Skeletal muscle satellite cell (primary cell): Measurements from ENCODE around the gene MRC2.
"Not testable (repeated sequence)": the region's sequence is repeated elsewhere in the genome, so short reads cannot be mapped to it uniquely, and the experiment has no call there.

Experiments used
- H3K27me3 ChIP-seq: 2 replicates; pipeline ENCODE4 v1.7.0; 2013; ENCODE audit warnings: low read length; ENCODE audit not compliant: control insufficient read depth, insufficient read depth
- H3K36me3 ChIP-seq: 2 replicates; pipeline ENCODE4 v1.7.0; 2013; ENCODE audit warnings: mild to moderate bottlenecking, control low read depth, low read length; ENCODE audit not compliant: insufficient read depth
- H3K4me1 ChIP-seq: 2 replicates; pipeline ENCODE4 v1.7.0; 2013; ENCODE audit warnings: low read length; ENCODE audit not compliant: control insufficient read depth, insufficient read depth
- H3K4me2 ChIP-seq: 2 replicates; pipeline ENCODE4 v1.7.0; 2013; ENCODE audit warnings: mild to moderate bottlenecking, low read length
- H3K4me3 ChIP-seq: 2 replicates; pipeline ENCODE4 v1.7.0; 2013; ENCODE audit warnings: low read length
- H3K9ac ChIP-seq: 2 replicates; pipeline ENCODE4 v1.7.0; 2013; ENCODE audit warnings: mild to moderate bottlenecking, low read depth, low read length, moderate library complexity
- H3K9me3 ChIP-seq: replicated peaks from 2 replicates; pipeline ENCODE4 v1.7.0; 2013; ENCODE audit warnings: mild to moderate bottlenecking, control low read depth, low read length

MRC2 gene

DNA sequence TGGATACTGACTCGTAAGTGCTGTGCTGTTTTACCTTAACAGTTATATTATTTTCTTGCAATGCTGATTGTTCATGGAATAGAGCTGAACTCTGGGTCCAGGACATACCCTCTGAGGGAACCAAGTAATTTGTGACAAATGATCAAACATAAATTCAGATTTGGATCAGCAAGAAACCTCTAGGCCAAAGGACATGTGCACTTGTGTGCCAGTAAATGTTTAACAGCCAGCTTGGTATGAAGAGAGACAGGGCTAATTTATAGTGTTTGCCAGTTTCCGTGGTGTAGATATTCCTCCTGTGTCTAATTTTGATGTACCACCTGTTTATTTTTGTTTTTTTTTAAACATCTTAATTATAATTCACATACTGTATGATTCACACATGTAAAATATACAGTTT, 30.8 kb upstream of the MRC2 start:
- peaks cover 19% of the 10 kb centered on the region for H3K4me1 ChIP-seq
- no peak overlapping the region for H3K9ac ChIP-seq
- H3K27me3 ChIP-seq, result no peaks in the 10 kb centered on the region
- no peaks in the 10 kb centered on the region for H3K9me3 ChIP-seq
- peaks cover 50% of the 10 kb centered on the region for H3K36me3 ChIP-seq
- H3K4me2 ChIP-seq, result no peak overlapping the region
- H3K4me3 ChIP-seq, result no peak overlapping the region

- Histone ChIP-seq H3K4me1 (peaks cover 15% of the 10 kb centered on the region), H3K9me3 (no peaks in the 10 kb centered on the region), H3K27me3 (no peaks in the 10 kb centered on the region), H3K36me3 (peaks cover 52% of the 10 kb centered on the region), H3K4me2 (no peak overlapping the region), H3K9ac (no peak overlapping the region), H3K4me3 (no peak overlapping the region)
Measured at GRCh38 chr17:62597150-62597549, 30.3 kb upstream of the MRC2 start.

DNA sequence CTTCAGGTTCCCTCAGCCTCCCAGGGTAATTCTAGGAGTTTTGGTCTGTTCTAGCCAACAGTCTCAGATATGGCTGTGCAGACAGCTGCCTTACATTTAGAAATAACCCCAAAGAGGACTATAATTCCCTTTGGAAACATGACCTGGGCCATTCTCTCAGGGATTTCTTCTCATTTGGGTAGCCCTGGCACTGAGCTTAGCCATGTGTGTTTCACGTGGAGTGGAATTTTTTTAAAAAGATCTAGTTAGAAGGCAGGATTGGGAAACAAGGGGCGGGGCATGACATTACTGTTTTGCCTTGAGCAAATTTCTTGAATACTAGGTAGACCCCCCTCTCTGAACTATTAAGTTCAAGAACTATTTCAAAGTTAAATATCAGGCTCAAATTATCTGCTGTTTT, 29.6 kb upstream of the MRC2 start:
- Histone ChIP-seq H3K9me3 (no peaks in the 10 kb centered on the region), H3K36me3 (peaks cover 53% of the 10 kb centered on the region), H3K9ac (no peak overlapping the region)

DNA sequence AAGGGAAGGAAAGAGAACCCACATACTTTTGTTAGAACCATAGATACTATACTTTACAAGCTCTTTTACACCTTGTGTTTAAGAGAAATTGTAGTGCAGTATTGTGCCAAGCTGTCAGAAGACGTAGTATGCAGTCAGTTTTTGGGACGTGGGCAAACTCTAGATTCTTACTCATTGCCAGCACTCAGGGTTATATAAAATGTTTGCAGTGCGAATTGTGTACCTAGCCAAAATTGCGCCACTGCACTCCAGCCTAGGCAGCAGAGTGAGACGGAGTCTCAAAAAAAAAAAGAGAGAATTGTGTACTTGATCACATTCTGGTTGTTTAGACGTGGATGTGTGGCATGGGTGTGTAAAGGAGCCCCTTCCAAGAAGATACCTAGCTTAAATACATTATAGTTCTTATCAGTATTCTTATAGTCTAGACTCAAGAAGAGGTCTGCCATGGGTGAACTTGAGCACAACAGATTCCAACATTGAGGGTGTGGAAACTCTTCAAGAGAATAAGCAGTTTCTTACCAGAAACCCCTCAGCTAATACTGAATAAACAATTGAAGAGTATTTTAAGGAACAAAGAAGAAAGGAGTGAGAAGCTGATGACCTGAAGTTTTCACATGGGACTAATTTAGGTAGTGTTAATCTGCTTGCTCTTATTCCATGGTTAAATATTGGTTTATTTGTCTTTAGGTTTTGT, 27.4 kb upstream of the MRC2 start:
- Histone ChIP-seq H3K4me3 (no peak overlapping the region), H3K4me2 (no peak overlapping the region), H3K36me3 (peaks cover 58% of the 10 kb centered on the region), H3K27me3 (no peaks in the 10 kb centered on the region), H3K4me1 (peaks cover 3% of the 10 kb centered on the region), H3K9me3 (no peaks in the 10 kb centered on the region), H3K9ac (no peak overlapping the region)

More for the DNA sequence above, 29.6 kb upstream of the MRC2 start:
- H3K4me1 ChIP-seq, result peaks cover 7% of the 10 kb centered on the region
- no peak overlapping the region for H3K4me3 ChIP-seq
- H3K4me2 ChIP-seq, result no peak overlapping the region
- no peaks in the 10 kb centered on the region for H3K27me3 ChIP-seq

- H3K4me2 ChIP-seq, result no peak overlapping the region
- H3K9ac ChIP-seq, result no peak overlapping the region
- no peaks in the 10 kb centered on the region for H3K27me3 ChIP-seq
- peaks cover 3% of the 10 kb centered on the region for H3K4me1 ChIP-seq
- H3K4me3 ChIP-seq, result no peak overlapping the region
- peaks cover 55% of the 10 kb centered on the region for H3K36me3 ChIP-seq
- H3K9me3 ChIP-seq, result no peaks in the 10 kb centered on the region
Measured at GRCh38 chr17:62600805-62601204, 26.7 kb upstream of the MRC2 start.

GRCh38 chr17:62601471-62601870, 26.0 kb upstream of the MRC2 start:
- Histone ChIP-seq H3K9me3 (no peaks in the 10 kb centered on the region), H3K4me3 (no peak overlapping the region), H3K36me3 (peaks cover 54% of the 10 kb centered on the region), H3K9ac (no peak overlapping the region), H3K27me3 (no peaks in the 10 kb centered on the region), H3K4me1 (peaks cover 3% of the 10 kb centered on the region), H3K4me2 (no peak overlapping the region)

DNA sequence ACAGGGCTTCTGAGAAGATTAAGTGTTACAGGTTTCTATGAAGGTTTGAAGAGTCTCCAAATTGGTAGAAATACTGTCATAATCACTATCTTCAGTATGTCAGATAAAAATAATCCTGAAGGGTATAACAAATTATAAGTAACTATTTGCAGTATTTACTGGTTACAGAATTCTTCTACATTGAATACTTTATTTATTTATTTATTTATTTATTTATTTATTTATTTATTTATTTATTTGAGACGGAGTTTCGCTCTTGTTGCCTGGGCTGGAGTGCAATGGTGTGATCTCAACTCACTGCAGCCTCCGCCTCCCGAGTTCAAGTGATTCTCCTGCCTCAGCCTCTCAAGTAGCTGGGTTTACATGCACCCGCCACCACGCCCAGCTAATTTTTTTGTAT, 23.7 kb upstream of the MRC2 start:
- H3K9me3 ChIP-seq, H3K27me3 ChIP-seq, H3K4me1 ChIP-seq, H3K4me2 ChIP-seq, H3K4me3 ChIP-seq, H3K9ac ChIP-seq: not testable (repeated sequence)
- H3K36me3 ChIP-seq, result peaks cover 58% of the 10 kb centered on the region

DNA sequence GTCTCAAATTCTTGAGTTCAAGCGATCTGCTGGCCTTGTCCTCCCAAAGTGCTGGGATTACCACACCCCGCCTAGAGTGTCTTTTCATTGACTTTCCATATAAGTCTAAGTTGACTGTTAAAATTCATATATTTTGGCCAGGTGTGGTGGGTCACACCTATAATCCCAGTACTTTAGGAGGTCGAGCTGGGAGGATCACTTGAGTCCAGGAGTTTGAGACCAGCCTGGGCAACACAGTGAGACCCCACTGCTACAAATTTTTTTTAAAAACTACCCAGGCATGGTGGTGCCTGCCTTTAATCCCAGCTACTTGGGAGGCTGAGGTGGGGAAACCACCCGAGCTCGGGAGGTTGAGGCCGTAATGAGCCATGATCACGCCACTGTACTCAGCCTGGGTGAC, 21.9 kb upstream of the MRC2 start:
- Histone ChIP-seq H3K27me3 (no peaks in the 10 kb centered on the region), H3K4me3 (no peak overlapping the region), H3K9me3 (no peaks in the 10 kb centered on the region), H3K9ac (no peak overlapping the region), H3K4me1 (no peaks in the 10 kb centered on the region), H3K36me3 (peaks cover 61% of the 10 kb centered on the region), H3K4me2 (no peak overlapping the region)

- H3K4me3 ChIP-seq, result no peak overlapping the region
- no peak overlapping the region for H3K4me2 ChIP-seq
- no peak overlapping the region for H3K9ac ChIP-seq
- no peaks in the 10 kb centered on the region for H3K27me3 ChIP-seq
- peaks cover 71% of the 10 kb centered on the region for H3K36me3 ChIP-seq
- H3K9me3 ChIP-seq, result no peaks in the 10 kb centered on the region
- H3K4me1 ChIP-seq, result peaks cover 4% of the 10 kb centered on the region
Measured at GRCh38 chr17:62611292-62611691, 16.2 kb upstream of the MRC2 start.

- Histone ChIP-seq H3K9ac (no peak overlapping the region), H3K4me1 (peaks cover 4% of the 10 kb centered on the region), H3K4me3 (no peak overlapping the region)
Measured at GRCh38 chr17:62611728-62612127, 15.7 kb upstream of the MRC2 start.

GRCh38 chr17:62612289-62612688, 15.2 kb upstream of the MRC2 start:
- not testable (repeated sequence) for H3K4me1 ChIP-seq, H3K4me2 ChIP-seq, H3K27me3 ChIP-seq, H3K9me3 ChIP-seq, H3K9ac ChIP-seq, H3K4me3 ChIP-seq
- peaks cover 64% of the 10 kb centered on the region for H3K36me3 ChIP-seq

More at GRCh38 chr17:62611728-62612127, 15.7 kb upstream of the MRC2 start:
- peaks cover 68% of the 10 kb centered on the region for H3K36me3 ChIP-seq
- H3K9me3 ChIP-seq, result no peaks in the 10 kb centered on the region
- no peaks in the 10 kb centered on the region for H3K27me3 ChIP-seq
- no peak overlapping the region for H3K4me2 ChIP-seq

DNA sequence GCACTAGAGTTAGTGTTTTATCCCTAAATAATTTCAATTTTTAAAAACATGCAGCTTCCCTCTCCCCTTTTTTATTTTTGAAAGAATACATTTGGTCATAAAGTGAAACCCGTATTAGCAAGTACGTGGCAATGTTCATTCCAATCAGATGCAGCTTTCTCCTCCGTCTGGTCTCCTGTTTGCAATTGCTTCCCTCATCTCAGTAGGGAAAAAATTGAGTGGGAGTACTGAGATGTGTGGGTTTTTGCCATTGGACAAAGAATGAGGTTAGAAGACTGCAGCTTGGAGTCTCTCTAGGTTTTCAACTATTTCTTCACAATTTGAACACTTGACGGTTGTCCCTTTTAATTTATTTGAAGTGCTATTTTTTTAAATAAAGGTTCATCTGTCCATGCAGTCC, 14.4 kb upstream of the MRC2 start:
- Histone ChIP-seq H3K36me3 (peaks cover 59% of the 10 kb centered on the region), H3K4me1 (peaks cover 14% of the 10 kb centered on the region)
- H3K4me3 ChIP-seq, H3K9ac ChIP-seq, H3K9me3 ChIP-seq, H3K4me2 ChIP-seq, H3K27me3 ChIP-seq: not testable (repeated sequence)
